Hematopoietic multipotent progenitor cell (in vitro differentiated cells): Measurements from ENCODE around the gene GABRA5. TPM values are rescaled to one million over a fixed set of nuclear protein-coding genes. Genes with fewer than 3 reads are reported as not detected.
"Not testable (repeated sequence)": the region's sequence is repeated elsewhere in the genome, so short reads cannot be mapped to it uniquely, and the experiment has no call there.

ENCODE experiments used
- DNase-seq, 3 donors: peaks; one replicate each; pipeline ENCODE4 v3.0.0-alpha.2; 2011 to 2015; ENCODE audit warnings: low read depth in 2 of 3, low spot score in 2 of 3
- total RNA-seq: library from RNA; depleted of rRNA; stranded (reverse); fragments of >200 nt; gene quantifications from one replicate; pipeline ENCODE4 v1.2.3, GENCODE V29; 2012

GABRA5 gene
- total RNA-seq, 1 donor: not detected

DNA sequence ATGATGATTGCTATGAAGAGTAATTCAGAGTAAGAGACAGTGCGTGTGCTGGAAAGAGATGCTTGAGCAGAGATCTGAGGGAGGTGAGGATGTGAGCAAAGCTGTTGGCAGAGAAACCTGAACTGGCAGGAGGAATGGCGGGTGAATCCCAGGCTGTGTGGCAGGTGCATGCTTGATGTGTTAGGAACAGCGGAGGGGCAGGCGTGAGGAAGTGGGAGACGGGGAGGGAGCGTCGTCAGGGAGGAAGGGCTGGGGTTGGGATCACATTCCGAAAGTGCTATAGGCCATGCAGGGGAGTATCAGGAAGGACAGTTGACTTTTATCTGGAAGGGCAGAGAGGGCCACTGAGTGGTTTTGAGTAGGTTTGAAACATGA is 8.6 kb downstream of the GABRA5 start:
- DNase-seq: no peak

DNA sequence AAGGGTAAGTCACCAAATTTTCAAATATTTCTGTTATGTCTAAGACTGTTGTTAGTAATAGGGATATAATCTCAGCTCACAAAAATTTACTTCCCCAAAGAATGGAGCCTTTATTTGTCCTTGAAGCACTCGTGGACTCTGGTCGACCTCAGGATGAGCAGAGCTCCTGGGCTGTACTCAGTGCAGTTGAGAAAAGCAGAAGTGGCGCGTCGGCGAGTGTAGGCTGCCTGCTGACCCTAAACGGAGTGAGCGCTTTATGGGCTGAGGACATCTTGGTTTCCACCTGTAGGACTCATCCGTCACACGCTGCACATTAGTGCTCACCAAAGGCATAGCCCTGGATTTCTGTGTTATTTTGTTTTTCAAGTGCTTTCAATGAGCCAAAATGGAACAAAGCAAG is 11.0 kb downstream of the GABRA5 start:
- DNase-seq: no peak

DNA sequence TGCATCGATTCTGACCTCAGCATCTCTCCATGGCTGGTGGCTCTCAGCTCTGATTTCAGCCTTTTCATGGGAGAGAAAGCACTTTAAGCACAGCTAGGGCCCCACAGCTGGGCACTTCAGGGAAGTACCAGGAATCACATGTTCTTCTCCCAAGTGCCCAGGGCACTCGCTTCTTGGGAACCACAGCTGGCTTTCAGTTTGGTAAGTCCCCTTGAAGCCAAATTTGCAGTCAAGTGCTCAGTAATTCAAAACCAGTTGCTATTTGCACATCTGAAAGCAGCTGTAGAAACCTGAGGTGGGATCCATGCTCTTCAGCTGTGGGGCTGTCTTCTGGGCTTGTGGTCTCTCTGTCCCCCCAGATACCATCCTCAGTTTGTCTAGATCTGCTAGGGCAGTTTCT is 12.8 kb downstream of the GABRA5 start:
- no peak for DNase-seq

DNA sequence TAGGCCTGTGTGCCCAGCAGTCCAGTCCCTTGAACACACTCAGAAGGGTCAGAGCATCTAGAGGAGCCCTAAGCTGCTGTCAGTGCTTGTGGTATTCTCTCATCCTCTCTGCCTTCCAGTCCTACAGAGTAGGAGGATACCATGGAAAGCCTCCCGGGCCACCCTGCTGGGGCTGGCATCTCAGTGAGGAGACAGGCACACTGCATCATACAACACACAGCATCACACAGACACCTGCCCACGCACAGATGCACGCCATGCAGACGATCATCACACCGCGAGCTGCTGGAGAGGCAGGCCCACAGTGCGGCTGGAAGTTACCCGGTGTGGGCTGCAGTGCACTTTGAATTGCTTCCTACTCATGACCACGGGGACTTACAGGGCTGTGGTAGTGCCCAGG is 15.2 kb downstream of the GABRA5 start:
- no peak for DNase-seq

DNA sequence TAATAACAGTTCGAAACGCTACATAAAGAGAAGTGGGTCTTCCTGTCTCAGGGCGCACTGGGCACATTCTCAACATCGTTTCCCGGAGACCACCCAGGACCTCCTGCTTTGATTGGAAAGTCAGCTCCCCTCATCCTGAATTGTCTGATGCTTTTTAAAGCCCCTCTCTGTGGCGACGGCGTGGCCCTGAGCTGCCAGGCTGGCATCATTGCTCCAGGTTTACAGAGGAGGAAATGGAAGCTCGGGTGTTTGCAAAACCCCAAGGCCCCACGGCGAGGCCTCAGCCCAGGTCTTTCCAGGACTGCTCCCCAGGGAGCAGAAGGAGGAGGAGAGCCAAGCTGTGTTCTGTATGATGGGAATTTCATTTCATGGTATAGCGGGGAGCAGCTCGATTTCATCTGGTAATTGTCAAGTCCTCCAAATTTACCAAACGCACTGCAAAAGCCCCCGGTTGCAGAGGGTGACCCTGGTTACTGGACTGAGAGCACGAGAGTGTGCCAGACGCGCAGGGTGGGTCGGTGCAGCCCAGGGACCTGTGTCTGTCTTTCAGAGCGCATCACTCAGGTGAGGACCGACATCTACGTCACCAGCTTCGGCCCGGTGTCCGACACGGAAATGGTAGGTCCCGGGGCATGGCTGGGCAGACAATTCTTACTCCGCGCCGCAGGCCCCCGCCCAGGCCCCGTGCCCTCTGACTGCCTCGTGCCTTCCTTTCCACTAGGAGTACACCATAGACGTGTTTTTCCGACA is 15.9 kb downstream of the GABRA5 start:
- DNase-seq: no peak

DNA sequence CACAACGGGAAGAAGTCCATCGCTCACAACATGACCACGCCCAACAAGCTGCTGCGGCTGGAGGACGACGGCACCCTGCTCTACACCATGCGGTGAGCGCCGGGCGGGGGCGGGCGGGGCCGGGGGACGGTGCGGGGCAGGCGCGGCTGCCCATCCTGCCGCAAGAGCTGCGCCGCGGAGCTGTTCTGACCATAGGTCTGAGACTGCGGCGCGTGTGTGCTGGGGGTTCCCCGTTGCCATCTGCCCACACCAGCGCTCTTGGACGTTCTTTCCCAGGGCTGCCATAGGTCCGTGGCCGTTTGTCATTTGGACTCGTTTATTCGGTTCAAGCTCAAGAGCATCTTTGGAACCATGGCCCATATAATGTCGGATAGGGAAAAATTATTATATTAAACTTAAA is 16.6 kb downstream of the GABRA5 start:
- DNase-seq: no peak

DNA sequence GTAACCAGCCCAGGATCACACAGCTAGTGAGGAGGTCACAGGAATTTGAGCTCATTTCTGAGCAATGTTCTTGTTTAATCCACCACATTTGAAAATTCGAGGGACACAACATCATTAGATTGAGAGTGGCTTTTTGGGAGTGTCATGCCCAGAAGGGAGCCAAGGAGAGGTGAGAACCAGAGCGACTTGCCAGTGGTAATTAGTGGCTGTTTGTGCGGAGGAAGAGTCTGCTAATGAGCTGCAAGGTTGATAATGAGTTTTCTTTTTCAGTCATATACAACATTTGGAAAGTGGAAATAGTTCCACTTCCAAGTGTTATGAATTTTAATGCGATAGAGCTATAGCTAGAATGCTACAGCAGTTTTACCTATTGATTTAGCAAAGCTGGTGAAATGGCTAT is 19.7 kb downstream of the GABRA5 start:
- DNase-seq: no peak

DNA sequence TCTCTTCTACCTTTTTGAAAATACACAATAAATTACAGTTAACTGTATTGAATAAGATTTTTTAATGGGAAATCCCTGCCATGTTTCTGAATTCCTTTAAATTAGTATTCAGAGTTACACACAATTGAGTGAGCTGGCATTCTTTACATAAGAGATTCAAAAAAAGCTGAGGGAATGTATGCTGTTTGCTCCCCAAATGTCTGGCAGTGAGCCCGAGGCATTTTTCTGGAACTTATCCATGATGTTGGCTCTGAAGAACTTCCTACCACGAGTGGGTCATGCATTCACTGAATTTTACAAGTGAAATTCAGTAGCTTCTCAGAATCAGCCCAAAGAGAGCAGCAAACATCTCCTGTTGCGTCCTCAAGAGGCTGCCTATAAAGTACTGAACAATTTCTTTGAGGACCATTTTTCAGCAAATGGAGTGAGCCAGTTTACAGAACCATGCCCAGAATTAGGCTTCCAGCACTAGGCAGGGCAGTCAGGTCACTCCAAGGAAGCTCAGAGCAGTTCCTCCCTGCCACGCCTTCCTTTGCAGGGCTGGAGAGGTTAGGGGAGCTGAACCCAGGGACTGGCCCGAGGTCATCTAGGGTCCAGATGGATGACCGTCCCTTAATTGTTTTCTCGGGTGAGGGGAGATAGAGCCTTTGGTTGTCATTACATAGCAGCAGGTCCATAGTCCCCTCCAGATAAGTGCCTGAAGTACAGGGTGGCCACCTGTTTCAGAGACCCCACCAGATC is 21.2 kb downstream of the GABRA5 start:
- no peak for DNase-seq

DNA sequence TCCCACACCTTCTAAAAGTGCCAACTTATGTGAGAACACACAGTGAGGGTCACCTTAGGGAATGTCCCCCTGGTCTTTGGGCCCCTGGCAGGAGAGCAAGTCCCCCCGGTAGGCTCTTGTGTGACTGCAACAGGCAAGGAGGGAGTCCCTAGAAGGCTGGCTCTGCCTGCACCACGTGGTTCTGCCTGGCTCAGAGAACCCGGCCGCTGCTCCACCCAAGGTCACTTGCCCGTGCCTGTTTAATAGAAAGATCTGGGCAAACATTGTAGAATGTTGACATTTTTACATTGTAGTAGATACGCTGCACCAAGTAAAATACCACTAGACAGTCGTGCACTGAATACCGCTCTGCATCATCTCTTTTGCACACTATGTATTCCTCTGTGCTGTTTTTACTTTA is 21.9 kb downstream of the GABRA5 start:
- DNase-seq: no peak

DNA sequence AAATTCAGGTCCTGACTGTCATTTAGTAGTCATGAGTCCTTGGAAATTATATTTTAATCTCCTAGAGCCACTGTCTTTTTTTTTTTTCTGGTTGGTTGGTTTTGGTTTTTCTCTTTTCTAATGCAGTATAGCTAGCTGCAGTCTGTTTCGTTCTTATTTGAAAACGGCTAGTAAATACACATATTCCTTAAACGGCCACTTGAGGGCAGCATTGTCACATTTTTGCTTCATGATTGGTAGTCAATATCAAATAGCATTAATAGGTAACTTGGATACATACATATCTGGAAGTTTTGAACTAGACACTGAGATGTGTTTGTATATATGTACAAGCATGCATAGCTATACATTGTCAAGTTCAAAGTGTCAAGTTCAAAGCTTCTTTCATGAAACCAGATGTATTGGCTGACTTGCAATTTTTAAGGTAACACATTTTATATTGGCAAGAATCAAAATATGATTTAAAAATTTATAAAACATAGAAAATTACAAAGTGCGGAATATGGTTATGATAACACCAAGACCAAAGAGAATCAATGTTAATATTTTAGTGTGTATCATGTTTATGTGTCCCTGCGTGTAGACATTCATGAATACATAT is 22.5 kb downstream of the GABRA5 start:
- peak; percentile 10 to 71 (median 33) for DNase-seq

DNA sequence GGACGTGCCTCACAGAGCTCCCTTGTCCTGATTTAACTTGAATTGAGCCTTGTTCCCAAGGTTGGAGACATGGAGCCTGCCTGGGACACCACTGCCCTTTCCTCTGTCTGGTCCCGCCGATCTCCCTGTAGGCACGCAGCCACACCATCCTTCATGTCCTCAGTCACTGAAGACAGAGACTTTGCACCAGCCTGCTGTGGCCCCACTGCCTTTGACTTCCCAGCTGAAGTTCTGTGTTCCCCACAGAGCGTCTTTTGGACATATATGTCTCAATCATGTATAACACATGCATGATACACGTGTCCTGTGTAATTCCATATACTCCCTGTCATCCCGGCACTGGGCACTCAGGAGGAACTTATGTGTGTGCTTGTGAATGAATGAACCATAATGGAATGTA is 23.6 kb downstream of the GABRA5 start:
- DNase-seq: no peak

DNA sequence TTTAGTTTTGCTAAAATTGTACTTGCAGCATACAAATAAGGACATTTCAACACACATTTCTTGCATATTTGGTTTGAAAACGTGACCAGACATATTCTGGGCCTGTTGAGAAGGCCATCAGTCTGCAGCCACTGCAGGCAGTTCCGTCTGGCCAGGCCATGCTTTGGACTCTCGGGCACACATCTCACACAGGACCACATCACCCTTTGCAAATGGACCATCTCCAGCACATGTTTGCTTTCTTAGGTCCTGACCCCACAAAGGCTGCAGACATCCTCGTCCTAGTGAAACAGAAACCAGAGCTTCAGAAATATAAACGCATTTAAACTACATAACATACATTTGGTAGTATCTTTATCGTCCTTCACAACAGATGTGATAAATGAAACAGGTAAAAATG is 24.1 kb downstream of the GABRA5 start:
- no peak for DNase-seq

DNA sequence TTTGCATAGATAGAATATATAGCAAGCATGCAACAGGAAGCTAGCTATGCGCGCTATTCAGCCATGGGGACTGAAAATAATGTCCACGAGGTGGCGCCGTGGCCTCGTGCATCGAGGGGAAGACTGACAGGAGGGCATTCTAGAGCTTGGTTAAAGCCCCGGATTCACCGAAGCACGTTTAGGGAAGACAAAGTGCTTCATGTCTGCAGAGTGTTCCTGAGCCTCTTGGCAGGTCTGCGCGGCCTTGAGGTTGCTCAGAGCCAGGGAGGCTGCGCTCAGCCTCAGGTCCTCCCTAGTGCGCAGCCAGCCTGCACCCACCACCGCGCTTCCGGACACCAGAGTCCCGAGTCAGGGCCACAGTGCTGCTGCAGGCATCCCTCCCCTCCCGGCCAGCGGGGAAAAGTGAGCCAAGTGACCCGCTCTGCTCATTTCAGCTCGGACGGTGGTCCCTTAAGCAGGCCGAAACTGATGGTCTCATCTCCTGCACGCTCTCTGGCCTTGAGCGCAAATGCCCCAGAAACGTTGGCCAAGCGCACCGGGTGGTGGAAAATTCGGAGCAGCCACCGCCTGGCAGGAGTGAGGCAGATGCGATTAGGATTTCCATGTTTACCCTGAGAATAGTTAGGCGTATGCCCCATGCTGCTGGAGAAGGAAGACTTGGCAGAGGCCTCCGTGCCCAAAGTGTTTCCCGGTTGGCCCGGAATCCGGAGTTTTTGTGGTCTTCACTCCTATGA is 24.8 kb downstream of the GABRA5 start:
- peak in 2 of 3 donors; percentile 60 to 76 for DNase-seq

DNA sequence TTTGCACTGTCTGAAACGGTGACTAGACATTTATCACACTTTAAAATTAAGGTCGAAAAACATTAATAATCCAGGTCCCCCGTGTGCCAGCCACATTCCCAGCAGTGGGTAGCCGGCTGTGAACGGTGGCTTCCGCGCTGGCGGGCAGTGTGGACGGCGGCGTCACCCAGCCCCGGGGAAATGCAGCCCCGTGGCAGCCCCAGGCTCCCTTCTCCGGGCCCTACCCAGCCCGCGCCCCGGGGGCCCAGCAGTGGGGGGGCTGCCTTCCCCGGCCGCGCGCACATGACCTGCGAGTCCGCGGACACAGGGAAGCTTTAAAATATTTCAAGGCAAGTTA is 25.3 kb downstream of the GABRA5 start:
- no peak for DNase-seq

DNA sequence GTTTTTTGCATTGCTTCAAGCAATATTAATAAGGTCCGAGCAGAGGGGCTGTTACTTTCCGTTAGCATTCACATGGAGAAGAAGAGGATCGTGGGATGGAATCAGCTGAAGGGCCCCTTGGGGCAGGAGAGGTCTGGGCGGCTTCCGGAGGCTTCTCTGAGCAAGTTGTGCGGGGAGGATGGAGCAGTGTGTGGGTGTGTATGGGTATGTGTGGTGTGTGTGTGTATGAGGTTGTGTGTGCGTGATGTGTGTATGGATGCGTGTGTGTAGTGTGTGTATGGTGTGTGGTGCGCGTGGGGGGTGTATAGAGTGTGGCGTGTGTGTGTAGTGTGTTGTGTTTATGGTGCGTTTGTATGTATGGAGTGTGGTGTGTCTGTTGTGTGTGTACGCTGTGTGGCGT is 25.8 kb downstream of the GABRA5 start:
- DNase-seq: no peak

DNA sequence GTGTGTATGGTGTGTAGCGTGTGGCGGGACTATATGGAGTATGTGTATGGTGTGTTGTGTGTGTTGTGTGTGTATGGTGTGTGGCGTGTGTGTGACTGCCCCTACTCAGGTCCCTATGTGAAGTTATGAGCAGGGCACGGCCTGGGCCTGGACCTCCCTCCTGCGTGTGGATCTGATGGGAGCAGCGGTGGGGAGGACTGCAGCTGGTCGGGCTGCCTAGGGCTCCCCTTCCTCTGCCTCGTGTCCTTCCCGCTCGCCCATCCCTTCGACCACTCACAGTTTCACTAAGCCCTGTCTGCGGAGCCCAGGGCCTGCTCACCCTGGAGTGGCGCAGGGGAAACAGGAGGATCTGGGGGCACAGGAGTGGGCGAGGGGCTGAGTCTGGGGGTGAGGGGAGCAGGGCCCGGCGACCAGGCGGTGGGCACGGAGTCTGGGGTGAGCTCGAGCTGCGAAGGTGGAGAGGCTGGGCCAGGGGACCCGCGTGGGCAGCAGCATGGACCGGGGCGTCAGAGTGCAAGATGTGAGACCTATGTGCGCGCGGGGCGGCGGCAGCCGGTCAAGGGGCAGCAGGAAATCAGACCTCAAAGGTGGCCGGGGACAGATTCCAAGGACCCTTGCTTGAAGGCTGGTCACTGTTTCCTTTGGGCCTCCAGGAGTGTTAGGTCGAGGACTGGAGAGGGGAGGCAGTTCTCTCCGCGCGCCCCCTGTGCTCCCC is 26.6 kb downstream of the GABRA5 start:
- DNase-seq: no peak

DNA sequence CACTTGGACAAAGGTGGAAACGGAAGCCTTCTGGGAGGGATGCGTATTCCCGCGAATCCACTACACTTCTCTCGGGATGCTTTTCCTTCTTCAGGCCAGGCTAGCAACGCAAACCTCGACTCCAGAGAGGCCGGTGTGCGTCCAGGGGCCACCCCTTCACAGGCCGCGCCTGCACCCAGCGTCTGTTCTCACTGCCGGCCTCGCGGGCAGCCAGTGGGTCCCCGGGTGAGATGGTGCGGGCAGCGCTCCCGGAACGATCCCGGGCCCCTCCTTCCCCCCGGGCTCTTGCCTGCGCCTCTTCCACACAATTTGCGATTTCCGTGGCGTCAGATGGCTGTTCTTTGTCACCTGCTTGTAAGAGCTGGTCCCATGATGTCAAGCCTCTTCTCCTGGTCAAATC is 27.3 kb downstream of the GABRA5 start:
- DNase-seq: no peak

DNA sequence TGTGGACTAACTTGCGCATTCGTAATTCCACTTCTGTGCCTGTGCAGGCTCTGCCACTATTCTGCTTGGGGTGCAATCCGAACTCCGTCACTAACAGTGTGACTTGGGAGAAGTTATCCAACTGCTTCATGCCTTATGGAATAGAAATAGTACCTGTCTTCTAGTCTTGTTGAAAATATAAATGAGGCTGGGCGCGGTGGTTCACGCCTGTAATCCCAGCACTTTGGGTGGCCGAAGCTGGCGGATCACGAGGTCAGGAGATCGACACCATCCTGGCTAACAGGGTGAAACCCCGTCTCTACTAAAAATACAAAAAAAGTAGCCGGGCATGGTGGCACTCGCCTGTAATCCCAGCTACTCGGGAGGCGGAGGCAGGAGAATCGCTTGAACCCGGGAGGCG is 28.5 kb downstream of the GABRA5 start:
- not testable (repeated sequence) for DNase-seq

DNA sequence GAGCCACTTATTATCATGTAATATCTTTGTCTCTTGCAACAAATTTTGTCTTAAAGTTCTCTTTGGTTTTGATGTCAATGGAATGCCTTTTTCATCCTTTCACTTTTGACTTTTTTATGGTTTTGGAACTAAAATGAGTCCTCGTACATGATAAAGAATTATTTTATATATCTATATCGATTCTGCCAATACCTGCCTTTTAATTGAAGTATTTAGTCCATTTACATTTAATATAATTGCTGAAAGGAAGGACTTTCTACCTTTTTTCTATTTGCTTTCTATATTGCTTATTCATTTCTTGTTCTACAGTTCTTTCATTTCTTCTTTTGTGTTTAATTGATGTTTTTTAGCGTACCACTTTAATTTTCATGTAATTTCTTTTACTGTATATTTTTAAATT is 32.8 kb downstream of the GABRA5 start:
- no peak for DNase-seq

DNA sequence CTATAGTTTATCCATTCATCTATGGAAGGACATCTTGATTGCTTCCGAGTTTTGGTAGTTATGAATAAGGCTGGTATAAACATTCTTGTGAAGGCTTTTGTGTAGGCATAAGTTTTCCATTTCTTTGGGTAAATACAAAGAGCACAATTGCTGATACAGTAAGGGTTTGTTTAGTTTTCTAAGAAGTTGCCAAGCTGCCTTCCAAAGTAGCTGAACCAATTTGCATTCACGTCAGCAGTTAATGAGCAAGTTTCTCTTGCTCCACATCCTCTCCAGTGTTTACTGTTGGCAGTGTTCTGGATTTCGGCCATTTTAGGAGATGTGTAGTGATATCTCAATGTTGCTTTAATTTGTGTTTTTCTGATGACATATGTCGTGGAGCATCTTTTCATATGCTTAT is 34.2 kb downstream of the GABRA5 start:
- no peak for DNase-seq

DNA sequence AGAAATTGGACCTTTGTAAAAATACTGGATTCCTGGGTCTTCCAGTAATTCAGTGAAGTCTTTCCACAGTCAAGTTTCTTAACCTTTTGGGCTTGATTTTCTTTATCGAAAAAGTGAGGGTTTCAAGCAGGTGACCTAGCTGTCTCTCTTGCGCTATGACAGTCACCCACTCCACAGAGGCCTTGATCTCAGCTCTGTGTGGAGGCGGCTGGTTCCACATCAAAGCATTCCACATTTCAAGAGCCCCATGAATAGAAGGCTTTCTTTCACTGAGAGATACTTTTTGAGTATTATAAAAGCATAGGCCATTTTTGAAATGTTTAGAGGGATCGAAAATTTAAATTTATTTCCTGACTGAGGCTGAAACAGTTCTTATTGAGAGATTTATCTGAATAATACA is 43.9 kb downstream of the GABRA5 start:
- DNase-seq: no peak
